ENCODE data around the gene JPH2.

Gene JPH2

GRCh38 chr20:44095831-44096230 lies 91.2 kb downstream of the JPH2 start:
- no peak for DNase-seq

GRCh38 chr20:44093249-44093582 lies 93.8 kb downstream of the JPH2 start:
- DNase-seq: no peak

GRCh38 chr20:44092551-44093248 lies 94.3 kb downstream of the JPH2 start:
- DNase-seq: peak; percentile 47

GRCh38 chr20:44091026-44091425 lies 96.0 kb downstream of the JPH2 start:
- DNase-seq: no peak

- no peak for DNase-seq
Observed at GRCh38 chr20:44089987-44090674, 96.9 kb downstream of the JPH2 start.

GRCh38 chr20:44087857-44088120 lies 99.2 kb downstream of the JPH2 start:
- DNase-seq: no peak

- DNase-seq: no peak
Observed at GRCh38 chr20:44087051-44087856, 99.7 kb downstream of the JPH2 start.

GRCh38 chr20:44085616-44086434 lies 101.2 kb downstream of the JPH2 start:
- DNase-seq: no peak

- no peak for DNase-seq
Observed at GRCh38 chr20:44084891-44085290, 102.1 kb downstream of the JPH2 start.

GRCh38 chr20:44084439-44084838 lies 102.5 kb downstream of the JPH2 start:
- DNase-seq: no peak

- no peak for DNase-seq
Observed at GRCh38 chr20:44083220-44083933, 103.6 kb downstream of the JPH2 start.

- no peak for DNase-seq
Observed at GRCh38 chr20:44081888-44082287, 105.1 kb downstream of the JPH2 start.

GRCh38 chr20:44081476-44081875 lies 105.5 kb downstream of the JPH2 start:
- no peak for DNase-seq

- peak; percentile 83 for DNase-seq
Observed at GRCh38 chr20:44080646-44081267, 106.2 kb downstream of the JPH2 start.

- no peak for DNase-seq
Observed at GRCh38 chr20:44080064-44080463, 106.9 kb downstream of the JPH2 start.

- no peak for DNase-seq
Observed at GRCh38 chr20:44079291-44079690, 107.7 kb downstream of the JPH2 start.

GRCh38 chr20:44075950-44076232 lies 111.1 kb downstream of the JPH2 start:
- no peak for DNase-seq

GRCh38 chr20:44075191-44075949 lies 111.6 kb downstream of the JPH2 start:
- no peak for DNase-seq

GRCh38 chr20:44074252-44075151 lies 112.5 kb downstream of the JPH2 start:
- DNase-seq: no peak

- DNase-seq: no peak
Observed at GRCh38 chr20:44073675-44074071, 113.3 kb downstream of the JPH2 start.
